Parathyroid adenoma (tissue), 2 donors: ENCODE results near the gene NRSN1.

Experiments
- H2AFZ ChIP-seq: fragments of 300-600 bp; sonication (generic); one replicate; pipeline ENCODE4 v1.7.0; 2017; ENCODE audit warnings: antibody characterized with exemption, mild to moderate bottlenecking
- H3K27ac ChIP-seq: fragments of 300-600 bp; sonication (generic); one replicate; pipeline ENCODE4 v1.7.0; 2017
- H3K27me3 ChIP-seq: fragments of 300-600 bp; sonication (generic); one replicate; pipeline ENCODE4 v1.7.0; 2017; ENCODE audit warnings: low read length; ENCODE audit not compliant: control insufficient read depth, insufficient read depth
- H3K36me3 ChIP-seq: fragments of 300-600 bp; sonication (generic); one replicate; pipeline ENCODE4 v1.7.0; 2017; ENCODE audit warnings: low read length; ENCODE audit not compliant: control insufficient read depth, insufficient read depth
- H3K4me1 ChIP-seq: fragments of 300-600 bp; sonication (generic); one replicate; pipeline ENCODE4 v1.7.0; 2017; ENCODE audit warnings: control low read depth
- H3K4me2 ChIP-seq: fragments of 300-600 bp; sonication (generic); one replicate; pipeline ENCODE4 v1.7.0; 2017; ENCODE audit warnings: low read length
- H3K4me3 ChIP-seq: fragments of 300-600 bp; sonication (generic); one replicate; pipeline ENCODE4 v1.7.0; 2017; ENCODE audit warnings: low read depth, low read length
- H3K79me2 ChIP-seq: fragments of 300-600 bp; sonication (generic); one replicate; pipeline ENCODE4 v1.7.0; 2017; ENCODE audit warnings: control low read depth
- H3K9ac ChIP-seq: fragments of 300-600 bp; sonication (generic); one replicate; pipeline ENCODE4 v1.7.0; 2017; ENCODE audit warnings: mild to moderate bottlenecking
- H3K9me3 ChIP-seq: fragments of 300-600 bp; sonication (generic); one replicate; pipeline ENCODE4 v1.7.0; 2017; ENCODE audit warnings: low read length; ENCODE audit not compliant: control insufficient read depth
- TF ChIP-seq, protein P1 (sequence below): fragments of 300-600 bp; sonication (generic); IDR thresholded peaks from one replicate; pipeline ENCODE4 v1.7.0; 2017; ENCODE audit warnings: antibody characterized with exemption, mild to moderate bottlenecking
- donor health status: primary hyperparathyroidism.

The NRSN1 gene

DNA sequence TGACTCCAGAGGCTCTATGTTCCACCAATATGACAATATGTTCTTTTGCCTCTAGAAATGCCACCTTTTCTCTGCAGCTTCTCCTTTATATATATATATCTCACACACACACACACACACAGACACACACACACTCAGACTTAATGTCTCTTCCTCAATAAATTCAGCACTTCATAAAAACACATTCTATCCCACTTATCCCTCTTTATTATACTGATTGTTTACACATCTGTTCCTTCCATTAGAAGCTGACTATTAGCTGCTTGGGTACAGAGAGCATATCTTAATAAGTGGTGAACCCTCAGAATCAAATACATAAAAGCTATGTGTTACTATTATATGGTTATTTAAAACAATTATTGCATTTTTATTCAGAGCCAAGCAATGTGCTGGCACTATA, 23.3 kb downstream of the NRSN1 start:
- no peaks in the 10 kb centered on the region for H3K4me1 ChIP-seq
- H3K27me3 ChIP-seq = no peaks in the 10 kb centered on the region
- H3K4me2 ChIP-seq = no peak overlapping the region
- H3K4me3 ChIP-seq = no peak overlapping the region
- no peak overlapping the region for H2AFZ ChIP-seq
- TF ChIP-seq, protein P1, sequence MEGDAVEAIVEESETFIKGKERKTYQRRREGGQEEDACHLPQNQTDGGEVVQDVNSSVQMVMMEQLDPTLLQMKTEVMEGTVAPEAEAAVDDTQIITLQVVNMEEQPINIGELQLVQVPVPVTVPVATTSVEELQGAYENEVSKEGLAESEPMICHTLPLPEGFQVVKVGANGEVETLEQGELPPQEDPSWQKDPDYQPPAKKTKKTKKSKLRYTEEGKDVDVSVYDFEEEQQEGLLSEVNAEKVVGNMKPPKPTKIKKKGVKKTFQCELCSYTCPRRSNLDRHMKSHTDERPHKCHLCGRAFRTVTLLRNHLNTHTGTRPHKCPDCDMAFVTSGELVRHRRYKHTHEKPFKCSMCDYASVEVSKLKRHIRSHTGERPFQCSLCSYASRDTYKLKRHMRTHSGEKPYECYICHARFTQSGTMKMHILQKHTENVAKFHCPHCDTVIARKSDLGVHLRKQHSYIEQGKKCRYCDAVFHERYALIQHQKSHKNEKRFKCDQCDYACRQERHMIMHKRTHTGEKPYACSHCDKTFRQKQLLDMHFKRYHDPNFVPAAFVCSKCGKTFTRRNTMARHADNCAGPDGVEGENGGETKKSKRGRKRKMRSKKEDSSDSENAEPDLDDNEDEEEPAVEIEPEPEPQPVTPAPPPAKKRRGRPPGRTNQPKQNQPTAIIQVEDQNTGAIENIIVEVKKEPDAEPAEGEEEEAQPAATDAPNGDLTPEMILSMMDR = no peak
- no peaks in the 10 kb centered on the region for H3K9me3 ChIP-seq
- no peak overlapping the region for H3K9ac ChIP-seq
- no peak overlapping the region for H3K27ac ChIP-seq
- no peaks in the 10 kb centered on the region for H3K79me2 ChIP-seq
- no peaks in the 10 kb centered on the region for H3K36me3 ChIP-seq

DNA sequence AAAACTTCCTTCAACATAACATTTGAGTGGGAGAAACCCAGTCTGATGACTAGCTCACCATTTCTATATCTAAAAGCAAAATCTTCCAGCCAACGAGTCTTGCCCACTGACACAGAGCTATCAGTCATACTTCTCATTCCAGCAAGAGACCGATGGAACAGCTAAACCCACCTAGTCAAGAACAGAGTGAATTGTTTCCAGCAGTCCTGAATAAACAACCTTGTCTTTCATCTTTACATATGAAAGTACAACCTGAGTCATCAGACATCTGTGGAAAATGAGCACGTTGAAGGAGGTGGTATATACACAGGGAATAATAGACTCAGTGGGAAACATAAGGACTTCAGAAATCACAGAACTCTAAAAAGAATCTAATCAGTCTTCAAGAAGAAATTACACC, 23.8 kb downstream of the NRSN1 start:
- no peaks in the 10 kb centered on the region for H3K36me3 ChIP-seq
- TF ChIP-seq, protein P1 = no peak
- no peaks in the 10 kb centered on the region for H3K79me2 ChIP-seq
- no peak overlapping the region for H3K4me3 ChIP-seq
- H3K27ac ChIP-seq = no peak overlapping the region
- H3K27me3 ChIP-seq = no peaks in the 10 kb centered on the region
- no peaks in the 10 kb centered on the region for H3K9me3 ChIP-seq
- H2AFZ ChIP-seq = no peak overlapping the region
- H3K9ac ChIP-seq = no peak overlapping the region
- no peak overlapping the region for H3K4me2 ChIP-seq
- H3K4me1 ChIP-seq = no peaks in the 10 kb centered on the region

GRCh38 chr6:24152014-24152413, 26.0 kb downstream of the NRSN1 start:
- no peaks in the 10 kb centered on the region for H3K36me3 ChIP-seq

DNA sequence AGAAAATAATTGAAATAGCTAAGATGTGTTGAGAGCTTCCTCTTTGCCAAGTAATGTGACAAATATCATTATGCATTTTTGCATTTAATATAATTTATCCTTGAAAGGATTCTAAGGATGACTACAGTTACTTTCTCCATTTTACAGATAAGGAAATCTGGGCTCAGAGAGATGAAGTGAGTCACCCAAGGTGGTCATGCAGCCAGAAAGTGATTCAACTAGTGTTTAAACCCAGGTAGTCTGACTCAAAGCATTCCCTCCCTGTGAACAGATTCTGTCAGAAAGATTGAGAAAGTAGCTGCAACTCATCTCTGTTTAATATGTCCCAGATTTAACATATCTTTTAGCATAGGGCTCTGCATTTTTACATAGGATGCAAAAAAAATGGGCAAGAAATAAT, 28.1 kb downstream of the NRSN1 start:
- no peaks in the 10 kb centered on the region for H3K79me2 ChIP-seq
- TF ChIP-seq, protein P1 = no peak
- H3K4me1 ChIP-seq = no peaks in the 10 kb centered on the region
- no peaks in the 10 kb centered on the region for H3K27me3 ChIP-seq
- H3K9me3 ChIP-seq = no peaks in the 10 kb centered on the region
- no peak overlapping the region for H3K9ac ChIP-seq
- no peak overlapping the region for H3K4me2 ChIP-seq
- no peak overlapping the region for H3K4me3 ChIP-seq
- no peaks in the 10 kb centered on the region for H3K36me3 ChIP-seq
- no peak overlapping the region for H3K27ac ChIP-seq
- H2AFZ ChIP-seq = no peak overlapping the region

More at GRCh38 chr6:24152014-24152413, 26.0 kb downstream of the NRSN1 start:
- Histone ChIP-seq H3K4me1 (no peaks in the 10 kb centered on the region), H3K9me3 (no peaks in the 10 kb centered on the region), H3K9ac (no peak overlapping the region), H3K4me2 (no peak overlapping the region), H3K79me2 (no peaks in the 10 kb centered on the region), H3K27ac (no peak overlapping the region), H3K4me3 (no peak overlapping the region), H3K27me3 (no peaks in the 10 kb centered on the region), H2AFZ (no peak overlapping the region)
- TF ChIP-seq, protein P1 = no peak

DNA sequence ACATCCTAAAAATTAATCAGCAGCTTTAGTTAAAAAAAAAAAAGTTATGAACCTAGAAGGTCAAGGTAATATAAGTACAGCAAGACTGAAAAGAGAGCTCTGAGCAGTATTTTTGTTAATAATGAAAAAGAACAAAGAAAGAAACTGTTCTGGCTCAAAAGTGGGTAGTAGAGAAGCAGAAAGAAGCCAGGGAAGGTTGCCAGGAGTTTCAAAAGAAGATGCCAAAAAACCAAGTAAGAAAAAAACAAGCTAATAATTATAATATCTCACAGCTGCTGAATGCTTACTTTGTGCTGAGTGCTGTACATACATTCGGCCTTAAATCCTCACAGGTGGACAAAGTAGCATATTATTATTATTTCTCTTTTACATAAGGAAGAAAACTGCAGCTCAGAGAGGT, 31.9 kb downstream of the NRSN1 start:
- H3K79me2 ChIP-seq = no peaks in the 10 kb centered on the region
- H3K4me1 ChIP-seq = no peaks in the 10 kb centered on the region
- H3K9me3 ChIP-seq = no peaks in the 10 kb centered on the region
- no peak overlapping the region for H2AFZ ChIP-seq
- no peak overlapping the region for H3K9ac ChIP-seq
- H3K4me3 ChIP-seq = no peak overlapping the region
- no peak overlapping the region for H3K27ac ChIP-seq
- TF ChIP-seq, protein P1 = no peak
- no peak overlapping the region for H3K4me2 ChIP-seq
- no peaks in the 10 kb centered on the region for H3K36me3 ChIP-seq
- no peaks in the 10 kb centered on the region for H3K27me3 ChIP-seq
